ENCODE data around the gene MUC2.

DNA sequence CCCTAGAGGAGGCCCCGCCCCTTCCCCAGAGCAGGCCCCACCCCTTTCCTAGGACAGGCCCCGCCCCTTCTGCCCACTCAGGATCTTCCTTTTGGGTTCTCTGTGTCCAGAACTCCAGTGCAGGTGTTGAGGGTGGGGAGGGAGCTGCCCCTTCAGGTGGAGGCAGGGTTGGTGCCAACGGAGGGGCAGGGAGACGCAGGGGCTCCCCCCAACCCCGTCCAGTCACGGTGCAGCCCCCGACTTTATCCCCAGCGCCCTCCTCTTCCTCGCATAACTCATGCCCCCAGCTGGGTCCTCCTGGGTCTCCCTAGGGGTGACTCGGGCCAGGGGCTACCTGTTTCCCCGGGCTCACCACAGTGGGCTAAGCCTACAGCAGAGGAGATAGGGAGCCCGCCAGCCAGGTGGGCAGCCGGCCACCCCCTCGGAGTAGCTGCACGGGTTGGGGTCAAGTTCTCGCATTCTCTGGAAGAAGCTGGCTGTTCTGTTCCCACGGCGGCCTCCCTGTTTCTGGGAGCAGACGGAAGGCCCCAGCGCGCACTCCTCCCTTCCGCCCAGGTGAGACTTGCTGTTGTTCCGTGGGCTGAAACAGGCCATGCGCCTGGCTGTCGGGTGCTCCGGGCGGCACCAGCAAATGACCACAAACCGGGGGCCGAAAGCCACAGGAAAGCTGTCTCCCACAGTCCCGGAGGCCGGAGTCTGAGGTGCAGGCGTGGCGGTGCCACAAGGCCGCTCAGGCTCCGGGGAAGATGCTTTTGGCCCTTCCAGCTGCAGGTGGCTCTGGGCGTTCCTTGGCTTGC is 38.9 kb downstream of the MUC2 start:
- TF ChIP-seq, protein P1, sequence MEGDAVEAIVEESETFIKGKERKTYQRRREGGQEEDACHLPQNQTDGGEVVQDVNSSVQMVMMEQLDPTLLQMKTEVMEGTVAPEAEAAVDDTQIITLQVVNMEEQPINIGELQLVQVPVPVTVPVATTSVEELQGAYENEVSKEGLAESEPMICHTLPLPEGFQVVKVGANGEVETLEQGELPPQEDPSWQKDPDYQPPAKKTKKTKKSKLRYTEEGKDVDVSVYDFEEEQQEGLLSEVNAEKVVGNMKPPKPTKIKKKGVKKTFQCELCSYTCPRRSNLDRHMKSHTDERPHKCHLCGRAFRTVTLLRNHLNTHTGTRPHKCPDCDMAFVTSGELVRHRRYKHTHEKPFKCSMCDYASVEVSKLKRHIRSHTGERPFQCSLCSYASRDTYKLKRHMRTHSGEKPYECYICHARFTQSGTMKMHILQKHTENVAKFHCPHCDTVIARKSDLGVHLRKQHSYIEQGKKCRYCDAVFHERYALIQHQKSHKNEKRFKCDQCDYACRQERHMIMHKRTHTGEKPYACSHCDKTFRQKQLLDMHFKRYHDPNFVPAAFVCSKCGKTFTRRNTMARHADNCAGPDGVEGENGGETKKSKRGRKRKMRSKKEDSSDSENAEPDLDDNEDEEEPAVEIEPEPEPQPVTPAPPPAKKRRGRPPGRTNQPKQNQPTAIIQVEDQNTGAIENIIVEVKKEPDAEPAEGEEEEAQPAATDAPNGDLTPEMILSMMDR (IDR thresholded peaks at IDR 0.05; ENCODE audit: insufficient read depth, low read length) = no peak
- no peak for TF ChIP-seq POLR2AphosphoS5 (IDR thresholded peaks at IDR 0.05; ENCODE audit: low read depth)
- no peak for TF ChIP-seq REST (IDR thresholded peaks at IDR 0.05; ENCODE audit: insufficient replicate concordance, low read depth)
- TF ChIP-seq SPI1 (IDR thresholded peaks at IDR 0.05; ENCODE audit: borderline replicate concordance, low read depth) = no peak
